Testis (tissue), 2 donors: ENCODE measurements around the gene OCSTAMP.

ENCODE experiments used
- POLR2A ChIP-seq: fragments of 450-650 bp; IDR thresholded peaks from one replicate; pipeline ENCODE4 v1.6.1; 2017; ENCODE audit warnings: antibody characterized with exemption, mild to moderate bottlenecking, moderate library complexity
- TF ChIP-seq, protein P1 (sequence below), 3 experiments: fragments of 450-650 bp in 2 of 3; fragments of 200-600 bp in 1 of 3; sonication (generic) in 1 of 3; IDR thresholded peaks; one replicate each; pipeline ENCODE4 v1.5.1; 2016 to 2019; ENCODE audit warnings: antibody characterized with exemption in 3 of 3, mild to moderate bottlenecking in 2 of 3, moderate library complexity in 1 of 3

GRCh38 chr20:46581391-46581790, 30.9 kb upstream of the OCSTAMP start:
- TF ChIP-seq, protein P1, sequence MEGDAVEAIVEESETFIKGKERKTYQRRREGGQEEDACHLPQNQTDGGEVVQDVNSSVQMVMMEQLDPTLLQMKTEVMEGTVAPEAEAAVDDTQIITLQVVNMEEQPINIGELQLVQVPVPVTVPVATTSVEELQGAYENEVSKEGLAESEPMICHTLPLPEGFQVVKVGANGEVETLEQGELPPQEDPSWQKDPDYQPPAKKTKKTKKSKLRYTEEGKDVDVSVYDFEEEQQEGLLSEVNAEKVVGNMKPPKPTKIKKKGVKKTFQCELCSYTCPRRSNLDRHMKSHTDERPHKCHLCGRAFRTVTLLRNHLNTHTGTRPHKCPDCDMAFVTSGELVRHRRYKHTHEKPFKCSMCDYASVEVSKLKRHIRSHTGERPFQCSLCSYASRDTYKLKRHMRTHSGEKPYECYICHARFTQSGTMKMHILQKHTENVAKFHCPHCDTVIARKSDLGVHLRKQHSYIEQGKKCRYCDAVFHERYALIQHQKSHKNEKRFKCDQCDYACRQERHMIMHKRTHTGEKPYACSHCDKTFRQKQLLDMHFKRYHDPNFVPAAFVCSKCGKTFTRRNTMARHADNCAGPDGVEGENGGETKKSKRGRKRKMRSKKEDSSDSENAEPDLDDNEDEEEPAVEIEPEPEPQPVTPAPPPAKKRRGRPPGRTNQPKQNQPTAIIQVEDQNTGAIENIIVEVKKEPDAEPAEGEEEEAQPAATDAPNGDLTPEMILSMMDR (IDR thresholded peaks at IDR 0.05): no peak
- TF ChIP-seq POLR2A: no peak
